Stimulated activated CD4-positive, alpha-beta T cell treated with anti-CD3 and anti-CD28 coated beads, Interleukin-12 subunit alpha, Interleukin-12 subunit beta, amount 100 ng/mL, for 24 hours (primary cell): ENCODE measurements around the gene CD38.

Experiments
- DNase-seq, 2 experiments: peaks; one replicate each; pipeline ENCODE4 v3.0.0-alpha.2; 2020; ENCODE audit warnings: low read depth in 2 of 2

CD38 gene

DNA sequence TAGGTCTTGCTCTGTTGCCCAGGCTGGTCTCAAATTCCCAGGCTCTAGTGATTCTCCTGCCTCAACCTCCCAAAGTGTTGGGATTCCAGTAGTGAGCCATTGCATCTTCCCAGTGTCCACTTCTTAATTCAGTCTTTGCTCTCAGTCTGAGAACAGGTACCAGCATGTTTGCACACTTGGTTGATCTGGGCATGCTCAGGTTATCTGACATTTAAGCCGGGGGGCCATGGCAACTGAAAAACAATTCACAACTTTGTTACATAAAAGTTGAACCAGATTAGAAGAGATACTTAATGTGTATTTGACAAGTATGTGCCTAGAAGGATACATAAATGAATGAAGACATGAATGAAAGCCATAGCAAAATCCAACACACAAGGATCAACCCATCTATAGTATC is 121.4 kb downstream of the CD38 start:
- no peak for DNase-seq

DNA sequence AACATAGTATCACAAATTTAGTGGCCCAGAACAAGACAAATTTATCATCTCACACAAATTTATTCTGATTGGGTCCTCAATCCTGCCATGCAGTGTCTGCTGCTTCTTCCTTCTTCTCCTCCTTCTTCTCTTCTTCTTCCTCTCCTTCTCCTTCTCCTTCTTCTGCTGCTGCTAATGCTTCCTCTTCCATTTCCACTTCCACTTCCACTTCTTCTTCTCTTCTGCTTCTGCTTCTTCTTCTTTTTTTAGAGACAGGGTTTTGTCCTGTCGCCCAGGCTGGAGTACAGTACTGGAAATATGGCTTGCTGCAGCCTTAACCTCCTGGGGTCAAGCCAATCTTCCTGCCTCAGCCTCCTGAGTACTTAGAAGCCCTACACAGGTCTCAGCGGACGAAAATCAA is 122.9 kb downstream of the CD38 start:
- no peak for DNase-seq

DNA sequence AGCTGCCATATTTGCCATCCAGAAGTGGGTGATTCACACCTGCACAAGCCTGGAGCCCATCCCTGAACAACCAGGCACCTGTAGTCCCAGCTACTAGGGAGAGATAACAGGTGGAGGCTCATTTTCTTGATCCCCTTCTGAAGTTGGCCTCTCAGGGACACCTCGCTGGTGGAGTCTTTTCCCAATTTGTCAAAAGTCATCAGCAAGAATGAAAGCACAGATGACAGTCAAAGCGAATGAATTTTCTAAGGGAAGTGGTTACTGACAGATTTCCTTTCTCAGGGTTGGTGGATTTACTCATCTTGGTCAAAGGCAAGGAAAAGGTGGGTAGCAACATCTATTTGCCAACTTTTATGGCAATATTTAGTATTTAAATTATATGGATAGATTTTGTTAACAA is 123.9 kb downstream of the CD38 start:
- DNase-seq = no peak

DNA sequence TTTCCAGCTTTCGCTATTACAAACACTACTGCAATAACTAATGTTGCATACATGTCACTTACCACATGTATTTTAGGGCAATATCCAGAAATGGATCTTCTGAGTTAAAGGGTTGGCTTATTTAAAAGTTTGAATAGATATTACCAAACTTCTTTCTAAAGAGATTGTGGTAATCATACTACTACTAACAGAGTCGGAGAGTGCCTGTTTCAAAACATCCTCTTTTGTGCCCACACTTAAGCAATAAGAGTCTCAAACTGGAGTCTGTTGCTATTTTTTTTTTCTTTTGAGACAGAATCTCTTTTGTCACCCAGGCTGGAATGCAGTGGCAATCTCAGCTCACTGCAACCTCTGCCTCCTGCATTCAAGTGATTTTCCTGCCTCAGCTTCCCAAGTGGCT is 124.6 kb downstream of the CD38 start:
- DNase-seq = no peak
